Endothelial cell of umbilical vein (primary cell): Measurements from ENCODE around the gene PER1. TPM values are rescaled to one million over a fixed set of nuclear protein-coding genes. Genes with fewer than 3 reads are reported as not detected.
A peak's percentile ranks its signal among the peaks of the same experiment; 100 is the strongest.

Experiments used
- BruUV-seq: library from RNA; stranded (reverse); fragments of 400-500 nt; replicated peaks from 2 replicates; lab custom pipeline; 2021; lab: Mats Ljungman, UMichigan
- CTCF ChIA-PET: fragments of 300-600, 350-600 bp; sonication (Branson Sonifier 250); formaldehyde crosslinking; loops from one replicate; lab custom pipeline; 2021; ENCODE audit warnings: antibody characterized with exemption, inconsistent platforms; lab: Charles Lee
- POLR2A ChIA-PET: fragments of 300-600, 350-600 bp; sonication (Branson Sonifier 250); formaldehyde crosslinking; loops from one replicate; lab custom pipeline; 2021; ENCODE audit warnings: antibody characterized with exemption, inconsistent platforms; lab: Charles Lee
- DNase-seq: peaks from one replicate; pipeline ENCODE4 v3.0.0-alpha.2; 2011; ENCODE audit warnings: low read depth, low spot score
- FAIRE-seq: peaks from 2 replicates; lab custom pipeline; 2011; peaks lifted over from hg19 to GRCh38; lab: Jason Lieb, UNC
- H2AFZ ChIP-seq: 2 replicates; pipeline ENCODE4 v1.6.0; 2012; ENCODE audit warnings: low read depth, low read length, control low read depth, inconsistent platforms
- H3K27ac ChIP-seq: 2 replicates; pipeline ENCODE4 v1.5.1; 2011; ENCODE audit warnings: low read depth, mild to moderate bottlenecking, control low read depth, low read length, moderate library complexity; ENCODE audit not compliant: insufficient read depth
- H3K27me3 ChIP-seq, 2 experiments: 2 replicates each; pipeline versions ENCODE4 v1.6.0 to v1.6.1; 2011; ENCODE audit warnings: low read length in 2 of 2, mixed read lengths in 1 of 2; ENCODE audit not compliant: control insufficient read depth in 2 of 2, insufficient read depth in 2 of 2
- H3K36me3 ChIP-seq, 2 experiments: 2 replicates in 1 of 2; 3 replicates in 1 of 2; pipeline ENCODE4 v1.5.1; 2011; ENCODE audit warnings: low read length in 2 of 2, mild to moderate bottlenecking in 1 of 2, moderate library complexity in 1 of 2; ENCODE audit not compliant: control insufficient read depth in 2 of 2, insufficient read depth in 2 of 2; ENCODE audit errors: extremely low read depth in 1 of 2
- H3K4me1 ChIP-seq: 3 replicates; pipeline ENCODE4 v1.5.1; 2011; ENCODE audit warnings: mild to moderate bottlenecking, low read length; ENCODE audit not compliant: control insufficient read depth, insufficient read depth; ENCODE audit errors: extremely low read depth
- H3K4me2 ChIP-seq: 2 replicates; pipeline ENCODE4 v1.6.1; 2011; ENCODE audit warnings: low read length, control low read depth, mixed read lengths; ENCODE audit not compliant: insufficient read depth
- H3K4me3 ChIP-seq, 3 experiments: fragments of 200-600 bp in 1 of 3; sonication (generic), shearing (Covaris generic) in 1 of 3; replicated peaks in 1 of 3; 2 replicates each; pipeline ENCODE4 v1.5.1; 2011 to 2016; ENCODE audit warnings: control low read depth in 3 of 3, low read length in 3 of 3, mild to moderate bottlenecking in 2 of 3, inconsistent platforms in 1 of 3, low read depth in 1 of 3, moderate library complexity in 1 of 3; ENCODE audit not compliant: insufficient read depth in 1 of 3
- H3K79me2 ChIP-seq: 2 replicates; pipeline ENCODE4 v1.6.0; 2012; ENCODE audit warnings: low read length, inconsistent platforms; ENCODE audit not compliant: control insufficient read depth, insufficient read depth
- H3K9ac ChIP-seq: replicated peaks from 2 replicates; pipeline ENCODE3; 2011; ENCODE audit warnings: low read length, control low read depth; ENCODE audit not compliant: insufficient read depth; ENCODE audit errors: extremely low read depth
- H3K9me1 ChIP-seq: replicated peaks from 3 replicates; pipeline ENCODE4 v1.6.0; 2011; ENCODE audit warnings: mild to moderate bottlenecking, low read length; ENCODE audit not compliant: control insufficient read depth, insufficient read depth; ENCODE audit errors: extremely low read depth
- H3K9me3 ChIP-seq: replicated peaks from 2 replicates; pipeline ENCODE4 v1.5.1; 2012; ENCODE audit warnings: low read length, inconsistent platforms; ENCODE audit not compliant: control insufficient read depth, insufficient read depth
- H4K20me1 ChIP-seq: replicated peaks from 2 replicates; pipeline ENCODE3; 2011; ENCODE audit warnings: mild to moderate bottlenecking, low read length; ENCODE audit not compliant: control insufficient read depth, insufficient read depth; ENCODE audit errors: extremely low read depth
- EZH2 ChIP-seq: IDR thresholded peaks from 2 replicates; pipeline ENCODE4 v1.6.1; 2012; ENCODE audit warnings: borderline replicate concordance, low read depth, mild to moderate bottlenecking, moderate library complexity, low read length, inconsistent platforms; ENCODE audit not compliant: severe bottlenecking
- FOS ChIP-seq: IDR thresholded peaks from 2 replicates; pipeline ENCODE4 v1.6.1; 2011; ENCODE audit warnings: mild to moderate bottlenecking, low read length, moderate library complexity, borderline replicate concordance; ENCODE audit not compliant: insufficient read depth
- GATA2 ChIP-seq: IDR thresholded peaks from 2 replicates; pipeline ENCODE4 v1.7.0; 2011; ENCODE audit warnings: low read depth, mild to moderate bottlenecking, moderate library complexity, mixed read lengths, low read length; ENCODE audit not compliant: insufficient read length, insufficient read depth
- JUN ChIP-seq: IDR thresholded peaks from 2 replicates; pipeline ENCODE4 v1.6.1; 2011; ENCODE audit warnings: borderline replicate concordance, low read depth; ENCODE audit not compliant: insufficient read length, insufficient read depth
- MAX ChIP-seq: IDR thresholded peaks from 2 replicates; pipeline ENCODE4 v1.6.1; 2011; ENCODE audit not compliant: insufficient read depth, insufficient read length
- MYC ChIP-seq: IDR thresholded peaks from one replicate; pipeline ENCODE4 v1.6.1; 2011; ENCODE audit warnings: mild to moderate bottlenecking, low read depth, low read length
- POLR2A ChIP-seq: IDR thresholded peaks from 2 replicates; pipeline ENCODE4 v1.6.1; 2012; ENCODE audit warnings: low read depth, mild to moderate bottlenecking, control low read depth, low read length
- POLR2AphosphoS5 ChIP-seq: IDR thresholded peaks from 2 replicates; pipeline ENCODE4 v1.6.1; 2012; ENCODE audit warnings: low read depth, mild to moderate bottlenecking, control low read depth, low read length, moderate library complexity; ENCODE audit not compliant: insufficient read depth
- dilution Hi-C: fragments of 300-500 bp; cut with MboI; formaldehyde crosslinking; loops from one replicate; pipeline ENCODE4 v1.15.0; 2019; ENCODE audit warnings: low sequenced_read_pairs; ENCODE audit not compliant: extremely low pct_ligation_motif_present
- intact Hi-C: fragments of 100-400 bp; cut with micrococcal nuclease; formaldehyde crosslinking; loops from one replicate; pipeline ENCODE4 v1.10.0; 2022
- polyA plus RNA-seq, 4 experiments: library from polyadenylated mRNA; depleted of rRNA in 3 of 4; stranded (reverse) in 3 of 4; unstranded in 1 of 4; fragments of >200 nt; gene quantifications; 2 replicates each; pipeline versions ENCODE4 v1.2.1 to v1.2.3, GENCODE V29; 2011 to 2012; ENCODE audit warnings: missing spikeins in 1 of 4
- total RNA-seq: library from RNA; stranded (reverse); gene quantifications from 2 replicates; pipeline ENCODE4 v1.2.3, GENCODE V29; 2021
- TF ChIP-seq, protein P1 (sequence below), 2 donors: IDR thresholded peaks; 1 replicate in 1 of 2; 2 replicates in 1 of 2; pipeline ENCODE4 v1.5.1; 2011; ENCODE audit warnings: low read length in 2 of 2, mild to moderate bottlenecking in 2 of 2, moderate library complexity in 2 of 2, control low read depth in 1 of 2, inconsistent platforms in 1 of 2, low read depth in 1 of 2; ENCODE audit not compliant: insufficient read depth in 1 of 2; ENCODE audit errors: extremely low read depth in 1 of 2

Gene PER1
- total and polyA plus RNA-seq, 2 donors (not counting 3 experiments of a cell fraction or from before 2014, with no cell fraction given) = 12.1 to 32.1 TPM

GRCh38 chr17:8176998-8177731, 25.0 kb upstream of the PER1 start:
- H3K79me2 ChIP-seq = no peaks in the 10 kb centered on the region
- no peak for DNase-seq
- peak overlapping the region; percentile 64 for H3K4me2 ChIP-seq
- H3K27ac ChIP-seq = no peak overlapping the region
- TF ChIP-seq MAX (no peak), EZH2 (no peak), POLR2A (no peak)
- H3K4me3 ChIP-seq = peak overlapping the region in 1 of 3 experiments; percentile 61
- H2AFZ ChIP-seq = peak overlapping the region; percentile 91
- ChIA-PET POLR2A (no interaction called here), CTCF (interaction anchor here (1.1 to 1.4 kb wide), 2 partner anchors 8 to 10 kb away, joined by 3 read pairs; no protein-coding TSS in a partner anchor)
- no TSS peak for BruUV-seq
- peaks cover 23% of the 10 kb centered on the region for H3K4me1 ChIP-seq
- H3K9ac ChIP-seq = peak overlapping the region; percentile 69
- intact Hi-C loops = no loop called here
- dilution Hi-C loops = no loop called here
- no peaks in the 10 kb centered on the region for H4K20me1 ChIP-seq
- H3K27me3 ChIP-seq = no peaks in the 10 kb centered on the region
- no peaks in the 10 kb centered on the region for H3K9me1 ChIP-seq
- FAIRE-seq = no peak
- H3K9me3 ChIP-seq = no peaks in the 10 kb centered on the region
- H3K36me3 ChIP-seq = no peaks in the 10 kb centered on the region

DNA sequence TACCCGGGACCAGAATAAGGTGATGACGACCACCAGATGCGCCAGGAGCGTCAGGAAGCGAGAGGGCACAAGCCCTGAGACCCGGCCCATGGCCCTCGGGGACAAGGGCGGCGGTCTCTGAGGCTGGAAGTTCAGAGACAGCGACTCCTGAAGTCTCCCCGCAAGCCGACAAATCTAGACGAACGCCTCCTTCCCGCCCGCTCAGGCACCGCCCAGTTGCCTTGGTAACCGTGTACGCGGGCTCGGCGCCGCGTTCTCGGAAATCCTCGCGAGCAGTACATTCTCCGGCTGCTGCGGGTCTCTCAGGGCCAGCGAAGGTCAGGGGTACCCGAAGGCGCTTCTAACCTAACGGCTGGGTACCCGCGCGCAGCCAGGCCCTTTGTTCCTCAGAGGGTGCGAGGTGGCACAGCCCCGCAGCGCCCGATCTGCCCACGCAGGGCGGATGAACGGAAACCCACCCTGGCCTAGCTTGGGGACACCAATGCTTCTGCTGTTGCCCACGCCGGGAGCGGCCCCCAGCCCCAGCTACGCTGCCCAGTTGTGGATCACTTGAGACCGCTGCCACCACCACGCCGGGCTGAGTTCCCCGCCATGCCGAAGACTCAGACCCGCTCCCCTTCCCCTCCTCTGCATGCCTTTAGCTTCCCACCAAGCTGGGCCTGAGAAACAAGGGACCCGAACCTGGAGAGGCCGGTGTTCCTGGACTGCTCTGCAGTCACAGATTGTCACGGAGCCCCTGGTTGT, 24.2 kb upstream of the PER1 start, which contains the start of gene TMEM107:
Gene TMEM107 (minus strand): TSS at position 184 of the 744 bp plus-strand sequence. CDS start 94 bp downstream, at position 90.
- Histone ChIP-seq H3K9ac (peak within 1 kb of the TSS; percentile 69), H3K9me3 (no peaks in the 10 kb centered on the region), H3K27me3 (no peaks in the 10 kb centered on the region), H3K27ac (peak within 1 kb of the TSS; percentile 29), H3K36me3 (no peaks in the 10 kb centered on the region), H3K4me1 (peaks cover 23% of the 10 kb centered on the region), H3K4me3 (peak within 1 kb of the TSS; percentile 21 to 61 (median 42)), H3K79me2 (no peaks in the 10 kb centered on the region), H3K9me1 (no peaks in the 10 kb centered on the region), H4K20me1 (no peaks in the 10 kb centered on the region), H2AFZ (peak within 1 kb of the TSS; percentile 91), H3K4me2 (peak within 1 kb of the TSS; percentile 64)
- CTCF ChIA-PET = interaction anchor here (1.1 to 1.4 kb wide), 3 partner anchors 9 to 116 kb away, joined by 3 to 4 read pairs (median 3); no protein-coding TSS in a partner anchor
- TSS peak; percentile 52 for BruUV-seq
- intact Hi-C loops = no loop called here
- FAIRE-seq (peak; percentile 86), DNase-seq (peak; percentile 85)
- TF ChIP-seq MAX (peak; percentile 9), EZH2 (no peak), FOS (no peak), MYC (no peak), POLR2AphosphoS5 (peak; percentile 58), POLR2A (peak; percentile 67), GATA2 (no peak), JUN (no peak)
- TF ChIP-seq, protein P1, sequence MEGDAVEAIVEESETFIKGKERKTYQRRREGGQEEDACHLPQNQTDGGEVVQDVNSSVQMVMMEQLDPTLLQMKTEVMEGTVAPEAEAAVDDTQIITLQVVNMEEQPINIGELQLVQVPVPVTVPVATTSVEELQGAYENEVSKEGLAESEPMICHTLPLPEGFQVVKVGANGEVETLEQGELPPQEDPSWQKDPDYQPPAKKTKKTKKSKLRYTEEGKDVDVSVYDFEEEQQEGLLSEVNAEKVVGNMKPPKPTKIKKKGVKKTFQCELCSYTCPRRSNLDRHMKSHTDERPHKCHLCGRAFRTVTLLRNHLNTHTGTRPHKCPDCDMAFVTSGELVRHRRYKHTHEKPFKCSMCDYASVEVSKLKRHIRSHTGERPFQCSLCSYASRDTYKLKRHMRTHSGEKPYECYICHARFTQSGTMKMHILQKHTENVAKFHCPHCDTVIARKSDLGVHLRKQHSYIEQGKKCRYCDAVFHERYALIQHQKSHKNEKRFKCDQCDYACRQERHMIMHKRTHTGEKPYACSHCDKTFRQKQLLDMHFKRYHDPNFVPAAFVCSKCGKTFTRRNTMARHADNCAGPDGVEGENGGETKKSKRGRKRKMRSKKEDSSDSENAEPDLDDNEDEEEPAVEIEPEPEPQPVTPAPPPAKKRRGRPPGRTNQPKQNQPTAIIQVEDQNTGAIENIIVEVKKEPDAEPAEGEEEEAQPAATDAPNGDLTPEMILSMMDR (IDR thresholded peaks at IDR 0.05; ENCODE audit: extremely low read depth in 1 of 2, insufficient read depth in 1 of 2, low read depth in 1 of 2, low read length in 2 of 2) = peak in 1 of 2 donors; percentile 10
- dilution Hi-C loops = no loop called here
- POLR2A ChIA-PET = no interaction called here
